HG03460 (cell line): ENCODE data around the gene CIAO1.
A peak's percentile ranks its signal among the peaks of the same experiment; 100 is the strongest.
"Not testable (repeated sequence)": the region's sequence is repeated elsewhere in the genome, so short reads cannot be mapped to it uniquely, and the experiment has no call there.

ENCODE experiments used
- ATAC-seq: cut with Tn5 transposase; IDR thresholded peaks from one replicate; pipeline ENCODE4 v1.9.1; 2021; ENCODE audit not compliant: unreplicated experiment

CIAO1 gene

DNA sequence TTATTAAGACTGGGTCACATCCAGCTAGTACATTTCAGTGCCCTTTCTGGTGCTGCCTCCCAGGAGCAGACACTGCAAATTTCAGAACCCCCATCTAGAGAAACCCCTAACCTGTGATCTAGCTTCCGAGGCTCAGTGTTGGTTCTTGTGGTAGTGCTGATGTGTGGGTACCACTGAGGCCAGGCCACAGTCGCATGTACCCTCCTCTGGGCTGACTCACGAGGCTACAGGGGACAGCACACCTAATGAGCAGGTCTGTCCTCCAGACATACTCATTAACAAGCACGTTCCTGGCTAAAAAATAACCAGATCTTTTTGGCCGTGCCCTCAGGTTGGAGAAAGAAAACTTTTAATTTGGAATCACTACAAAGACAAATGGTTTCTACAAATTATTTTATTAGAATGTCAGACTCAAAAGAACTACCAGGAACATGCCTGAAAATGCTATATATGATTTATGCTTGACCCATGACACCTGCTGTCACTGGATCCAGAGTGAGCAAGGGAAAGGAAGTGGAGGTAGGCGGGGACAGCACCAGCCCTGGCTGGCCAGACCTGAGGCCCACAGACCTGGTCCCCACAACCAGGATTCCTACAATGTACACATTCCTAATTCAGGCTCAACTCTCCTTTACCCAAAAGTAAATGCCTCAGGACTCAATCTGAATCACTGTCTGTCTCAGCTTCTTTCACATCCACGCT, 8.5 kb downstream of the CIAO1 start:
- ATAC-seq = no peak

DNA sequence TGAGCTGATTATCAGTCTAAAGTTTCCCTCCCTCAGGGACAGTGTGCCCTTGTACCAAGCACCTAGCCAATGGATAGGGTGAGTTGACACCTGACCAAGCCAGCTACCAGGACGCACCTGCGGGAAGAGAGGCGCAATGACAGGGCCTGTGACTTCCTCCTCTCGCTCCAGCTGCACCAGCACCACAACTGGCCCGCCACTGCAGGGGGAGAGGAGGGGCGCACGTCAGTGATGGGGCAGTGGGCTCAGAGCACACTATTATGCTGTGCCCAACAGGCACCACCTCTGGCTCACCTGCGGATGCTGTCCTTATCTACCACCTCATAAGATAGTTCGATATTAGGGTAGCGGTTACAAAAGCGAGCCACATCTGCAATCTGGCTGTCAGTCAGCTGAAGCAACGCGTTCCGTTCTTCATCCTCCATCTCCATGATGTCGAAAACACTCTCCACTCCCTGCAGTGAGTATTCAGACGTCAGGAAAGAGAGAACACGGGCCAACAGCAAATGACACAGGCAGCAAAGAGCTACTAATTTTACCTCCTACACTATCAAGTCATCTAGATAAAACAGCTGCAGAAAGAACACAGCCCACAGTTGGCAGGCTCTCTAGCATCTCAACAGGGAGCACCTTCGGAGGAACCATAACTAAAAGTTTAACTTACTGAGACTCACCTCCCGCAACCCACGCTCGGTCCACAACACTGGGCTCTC, 10.9 kb downstream of the CIAO1 start:
- no peak for ATAC-seq

DNA sequence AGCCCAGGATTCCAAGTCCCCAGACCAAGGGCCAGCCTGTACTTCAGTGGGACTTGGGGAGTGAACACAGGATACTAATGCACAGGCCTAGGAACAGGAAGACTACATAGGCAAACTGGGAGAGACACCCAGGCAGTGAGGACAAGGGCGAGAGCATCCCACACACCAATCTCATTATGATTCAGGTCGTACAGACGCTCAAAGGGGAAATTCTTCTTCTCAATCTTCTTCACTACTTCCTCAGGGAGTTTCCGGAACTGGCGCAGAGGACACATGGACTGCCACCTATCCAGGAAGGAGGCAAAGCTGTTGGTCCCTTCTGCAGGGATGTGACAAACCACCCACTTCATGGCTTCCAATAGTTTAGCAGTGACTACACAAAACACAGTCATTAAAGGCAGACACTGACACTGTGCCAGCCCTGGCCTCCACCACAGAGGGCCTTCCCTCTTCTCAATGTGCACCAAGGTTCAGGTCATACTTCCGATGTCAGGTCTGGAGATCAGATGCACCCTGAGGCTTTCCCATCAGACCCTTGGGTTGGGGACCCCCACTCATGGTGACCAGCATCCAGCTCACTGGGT, 21.3 kb downstream of the CIAO1 start:
- no peak for ATAC-seq

DNA sequence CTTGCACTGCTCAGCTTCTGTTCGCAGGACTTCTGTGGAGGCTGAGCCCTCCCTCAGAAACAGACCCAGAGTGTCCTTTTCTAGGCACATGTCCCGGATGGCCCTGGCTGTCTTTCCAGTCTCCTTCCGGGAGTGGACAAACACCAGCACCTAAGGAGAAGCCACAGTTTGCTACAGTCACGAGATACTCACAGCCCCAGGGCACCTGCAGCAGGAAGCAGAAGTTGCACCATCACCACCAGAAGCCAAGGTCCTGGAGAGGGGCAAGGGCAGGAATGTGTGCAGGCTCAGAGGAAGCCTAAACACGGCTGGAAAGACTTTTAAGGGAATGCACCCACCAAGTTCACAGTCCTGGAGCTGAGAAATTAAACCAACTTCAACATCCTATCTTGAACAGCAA, 25.7 kb downstream of the CIAO1 start:
- no peak for ATAC-seq

DNA sequence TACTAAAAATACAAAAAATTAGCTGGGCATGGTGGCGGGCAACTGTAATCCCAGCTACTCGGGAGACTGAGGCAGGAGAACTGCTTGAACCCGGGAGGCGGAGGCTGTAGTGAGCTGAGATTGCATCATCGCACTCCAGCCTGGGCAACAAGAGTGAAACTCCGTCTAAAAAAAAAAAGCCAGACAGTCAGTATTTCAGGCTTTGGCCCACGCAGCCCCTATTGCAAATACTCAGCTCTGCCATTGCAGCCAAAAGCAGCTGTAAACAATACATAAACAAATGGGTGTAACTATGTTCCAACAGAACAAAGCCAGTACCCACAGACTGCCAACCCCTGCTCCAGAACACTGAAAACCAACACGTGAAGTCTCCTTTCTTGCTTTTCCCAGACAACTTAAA, 28.2 kb downstream of the CIAO1 start:
- not testable (repeated sequence) for ATAC-seq

DNA sequence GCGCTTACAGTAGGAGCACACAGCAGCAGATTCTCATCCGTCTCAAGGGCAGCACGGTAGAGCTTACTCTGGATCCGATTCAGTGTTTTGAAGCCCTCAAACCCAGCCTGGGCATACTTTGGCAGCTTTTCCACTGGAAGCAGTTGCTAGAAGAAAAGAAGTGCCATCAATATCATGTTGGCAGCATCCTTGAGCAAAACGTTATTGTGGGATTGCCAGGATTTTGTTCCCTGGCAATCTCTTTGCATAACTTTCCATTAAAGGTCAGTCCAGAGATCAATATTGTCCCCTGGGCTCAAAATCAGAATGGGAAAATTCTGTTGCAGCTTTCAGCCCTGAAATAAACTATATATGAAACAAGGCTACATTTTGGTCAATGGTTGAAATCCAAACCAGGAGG, 30.9 kb downstream of the CIAO1 start:
- ATAC-seq = no peak

DNA sequence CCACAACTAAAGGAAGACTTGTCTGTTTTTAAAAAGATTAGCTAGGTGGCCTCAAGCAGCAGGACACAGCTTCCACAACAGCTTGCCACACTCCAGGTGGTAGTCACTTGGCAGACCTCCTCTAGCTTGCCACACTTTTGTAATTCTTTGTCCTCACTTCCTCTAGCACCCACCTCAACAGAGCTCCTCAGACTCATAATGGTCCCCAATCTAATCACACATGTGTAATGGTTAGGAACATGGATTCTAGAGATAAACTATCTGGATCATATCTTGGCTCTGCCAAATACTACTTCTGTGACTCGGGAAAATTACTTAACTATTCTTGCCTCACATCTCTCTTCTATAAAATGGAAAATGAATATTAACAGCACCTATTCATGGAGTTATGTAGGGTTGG, 35.8 kb downstream of the CIAO1 start:
- no peak for ATAC-seq

DNA sequence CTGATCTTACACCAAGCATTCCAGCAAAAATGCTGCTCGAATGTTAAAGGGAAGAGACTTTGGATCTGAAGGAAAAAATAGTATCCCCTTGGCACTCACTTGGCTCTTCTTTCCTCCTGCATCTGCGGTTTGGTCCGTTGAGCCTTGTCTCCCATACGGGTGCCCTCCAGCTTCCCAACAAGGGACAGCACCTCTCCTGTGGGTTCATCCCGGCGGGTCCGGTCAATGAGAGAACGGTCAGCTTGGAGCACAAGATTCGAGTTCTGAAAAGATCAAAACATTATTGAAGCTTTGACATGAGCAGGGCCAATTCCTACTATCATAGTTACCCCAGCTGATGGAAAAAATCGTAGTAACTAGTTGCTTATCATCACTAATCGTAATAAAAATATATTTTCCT, 38.6 kb downstream of the CIAO1 start:
- no peak for ATAC-seq

DNA sequence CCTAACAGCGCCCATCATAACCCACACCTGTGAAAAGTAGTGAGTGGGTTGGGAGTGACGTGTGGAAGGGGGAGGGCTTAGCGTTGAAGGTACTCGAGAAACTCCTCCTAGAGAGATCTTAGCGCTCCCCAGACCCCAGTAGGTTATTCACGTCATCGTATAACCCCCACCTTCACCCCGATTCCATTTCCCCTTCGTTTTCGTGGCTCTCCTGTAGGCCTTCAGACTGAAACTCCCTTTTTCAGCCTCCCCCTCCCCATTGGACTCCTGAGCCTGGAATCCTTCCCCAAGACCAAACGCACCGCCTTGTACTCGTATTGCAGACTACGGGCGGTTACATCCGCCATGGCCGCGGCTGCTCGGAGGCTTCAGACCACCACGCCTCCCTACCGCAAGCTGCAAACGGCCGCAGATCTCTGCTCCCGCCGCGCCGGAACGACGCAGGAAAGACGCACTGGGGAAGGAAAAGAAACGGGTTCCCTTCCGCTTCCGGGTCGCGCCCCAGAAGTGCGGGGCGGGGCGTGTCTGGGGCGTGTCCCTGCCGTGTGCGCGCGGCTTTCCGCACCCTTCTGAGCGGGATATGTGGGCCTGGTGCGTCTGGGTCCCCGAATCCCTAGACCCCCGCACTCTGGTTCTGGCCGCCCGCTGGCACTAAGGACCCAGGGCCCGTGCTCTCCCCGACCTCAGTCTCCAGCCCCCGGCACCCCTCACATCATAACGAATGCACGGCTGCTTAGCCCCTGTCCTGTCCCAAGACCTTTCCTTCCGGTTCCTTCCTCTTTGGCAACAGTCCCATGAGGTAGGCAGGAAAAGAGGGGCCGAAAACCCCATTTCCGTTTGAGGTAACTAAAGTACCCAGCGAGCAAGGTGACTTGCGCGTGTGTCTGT, 39.3 kb downstream of the CIAO1 start, which contains the start of gene SNRNP200:
Gene SNRNP200 (minus strand): TSS at position 456 of the 888 bp plus-strand sequence. CDS start 109 bp downstream, at position 347.
- peak; percentile 93 for ATAC-seq

DNA sequence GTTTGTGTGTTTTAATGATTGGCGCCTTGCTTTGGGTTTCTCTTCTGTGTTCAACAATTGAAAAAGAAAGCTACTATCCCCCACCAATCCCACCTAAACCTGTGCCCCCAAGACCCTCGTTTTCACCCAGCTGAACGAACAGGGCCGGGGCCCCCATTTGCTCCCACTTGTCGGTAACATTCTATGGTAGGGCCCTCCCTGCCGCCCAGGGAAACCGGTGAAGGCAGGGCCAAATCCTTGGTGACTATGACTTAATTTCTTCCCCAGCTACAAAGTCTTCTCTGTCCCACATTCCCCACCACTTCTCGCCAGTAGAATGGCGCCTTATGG, 39.9 kb downstream of the CIAO1 start:
- ATAC-seq = no peak

DNA sequence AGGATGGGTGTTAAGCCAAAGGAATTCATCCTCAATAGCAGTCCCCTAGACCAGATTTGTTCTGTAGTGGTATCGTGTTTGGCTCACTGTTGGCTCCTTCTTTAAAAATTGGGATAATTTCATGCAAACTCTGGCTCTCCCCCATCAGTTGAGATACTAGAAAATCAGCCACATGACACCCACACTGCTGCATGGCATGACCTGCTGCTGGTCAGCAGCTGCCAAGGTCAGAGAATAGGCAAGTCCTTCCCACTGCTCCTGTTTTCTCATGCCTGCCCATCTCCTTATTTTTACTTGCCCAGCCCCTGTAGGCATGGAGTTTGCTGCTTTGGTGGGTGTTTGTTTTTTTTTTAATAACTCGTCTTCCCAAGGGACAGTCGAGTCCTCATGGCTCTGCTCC, 40.3 kb downstream of the CIAO1 start:
- ATAC-seq = no peak

DNA sequence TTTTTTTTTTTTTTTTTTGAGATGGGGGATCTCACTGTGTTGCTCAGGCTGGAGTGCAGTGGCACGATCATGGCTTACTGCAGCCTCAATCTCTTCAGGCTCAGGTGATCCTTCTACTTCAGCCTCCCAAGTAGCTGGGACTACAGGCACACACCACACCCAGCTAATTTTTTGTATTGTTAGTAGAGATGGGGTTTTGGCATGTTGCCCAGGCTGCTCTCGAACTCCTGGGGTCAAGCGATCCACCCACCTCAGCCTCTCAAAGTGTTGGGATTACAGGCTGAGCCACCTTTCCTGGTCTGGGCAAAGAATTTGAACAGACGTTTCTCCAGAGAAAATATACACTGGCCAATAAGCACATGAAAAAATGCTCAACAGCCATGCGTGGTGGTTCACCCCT, 42.2 kb downstream of the CIAO1 start:
- no peak for ATAC-seq

DNA sequence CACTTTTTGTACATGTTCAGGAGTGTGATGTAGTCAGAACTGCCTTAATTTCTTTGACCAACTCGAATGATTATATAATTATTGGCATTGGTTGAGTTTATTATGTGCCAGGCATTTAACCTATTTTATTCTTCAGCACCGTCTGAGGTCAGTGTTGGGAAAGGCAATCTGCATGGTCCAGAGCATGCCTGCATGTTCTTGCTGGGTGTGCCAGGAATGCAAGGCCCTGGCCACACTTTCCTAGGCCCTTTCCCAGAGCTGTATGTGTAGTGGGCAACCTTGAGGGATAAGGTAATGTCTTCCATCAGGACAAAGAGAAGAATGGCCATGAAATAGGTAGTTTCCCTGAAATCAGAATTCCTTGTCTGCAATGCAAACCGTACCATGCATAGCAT, 49.0 kb downstream of the CIAO1 start:
- no peak for ATAC-seq

DNA sequence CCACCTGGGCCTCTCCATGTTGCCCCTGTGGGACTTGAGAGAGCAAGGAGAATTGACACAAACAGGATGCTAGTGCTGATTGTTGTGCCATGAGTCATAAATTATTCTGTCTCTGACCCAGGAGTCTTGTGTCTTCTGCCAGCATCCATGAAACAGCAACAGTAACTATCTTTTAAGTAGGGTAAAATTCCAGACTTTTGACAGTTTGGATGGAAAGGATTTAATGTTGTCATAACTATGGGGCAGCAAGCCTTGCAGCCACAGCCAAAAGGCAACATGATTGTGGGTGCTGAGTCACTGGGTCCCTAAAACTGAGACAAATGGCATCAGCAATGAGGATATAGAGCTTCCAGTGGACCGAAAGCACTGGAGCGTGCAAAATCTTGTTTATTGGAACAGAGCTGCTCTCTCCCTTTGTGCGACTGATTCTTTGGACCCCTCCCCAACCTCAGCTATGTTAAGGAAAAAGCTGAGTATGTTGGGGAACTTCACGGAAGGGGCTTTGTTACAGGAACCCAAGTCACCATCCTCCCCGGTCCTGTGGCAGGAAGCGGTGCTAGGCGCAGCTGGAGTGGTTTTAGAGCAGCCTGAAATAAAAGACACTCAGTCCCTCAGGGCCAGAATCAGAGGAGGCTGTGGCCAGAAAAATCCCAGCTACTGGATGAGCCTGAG, 49.5 kb downstream of the CIAO1 start:
- ATAC-seq = no peak

DNA sequence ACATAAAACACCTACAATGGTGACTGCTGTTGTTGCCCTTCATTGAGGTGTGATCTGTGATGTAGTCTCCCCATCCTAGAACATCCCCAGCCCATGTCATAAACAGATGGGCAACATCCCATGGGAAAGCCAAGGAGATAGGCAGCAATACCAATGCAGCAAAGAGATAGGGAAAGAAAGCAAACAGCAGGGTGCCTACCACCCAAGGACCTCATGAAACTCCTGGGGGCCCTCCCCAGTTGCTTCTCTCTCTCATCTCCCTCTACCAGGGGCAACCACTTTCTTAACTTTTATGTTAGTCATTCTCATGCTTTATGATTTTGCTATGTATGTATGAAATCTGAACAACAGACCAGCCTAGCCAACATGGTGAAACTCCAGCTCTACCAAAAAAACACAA, 51.0 kb downstream of the CIAO1 start:
- no peak for ATAC-seq

DNA sequence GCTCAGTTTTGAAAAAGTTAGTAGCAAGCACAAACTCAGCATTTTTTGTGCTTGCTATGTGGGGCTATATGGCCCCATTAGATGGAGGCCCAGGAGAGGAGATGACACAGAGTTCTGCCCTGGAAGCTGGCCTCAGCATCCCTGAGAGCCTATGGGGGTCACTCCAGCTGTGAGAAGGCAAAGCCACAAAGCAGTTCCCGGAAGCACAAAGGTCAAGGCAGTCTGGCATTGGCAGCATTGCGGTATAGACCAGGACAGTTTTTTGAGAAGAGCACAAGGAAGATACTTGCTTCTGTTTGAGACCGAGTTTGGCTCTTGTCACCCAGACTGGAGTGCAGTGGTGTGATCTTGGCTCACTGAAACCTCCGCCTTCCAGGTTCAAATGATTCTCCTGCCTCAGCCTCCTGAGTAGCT, 51.6 kb downstream of the CIAO1 start:
- ATAC-seq = no peak

DNA sequence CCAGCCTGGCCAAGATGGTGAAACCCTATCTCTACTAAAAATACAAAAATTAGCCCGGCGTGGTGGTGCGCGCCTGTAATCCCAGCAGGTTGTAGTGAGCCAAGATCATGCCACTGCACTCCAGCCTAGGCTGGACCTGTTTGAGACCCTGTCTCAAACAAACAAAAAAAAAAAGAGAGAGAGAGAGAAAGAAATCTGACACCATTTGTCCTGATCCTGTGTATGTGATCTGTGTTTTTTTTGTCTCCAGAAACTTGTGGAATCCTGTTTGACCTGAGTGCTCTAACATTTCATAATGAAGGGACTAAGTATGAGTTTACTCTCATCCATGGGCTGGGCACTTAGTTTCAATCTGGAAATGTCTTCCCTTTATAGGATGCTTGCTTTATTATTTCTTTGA, 52.7 kb downstream of the CIAO1 start:
- no peak for ATAC-seq

DNA sequence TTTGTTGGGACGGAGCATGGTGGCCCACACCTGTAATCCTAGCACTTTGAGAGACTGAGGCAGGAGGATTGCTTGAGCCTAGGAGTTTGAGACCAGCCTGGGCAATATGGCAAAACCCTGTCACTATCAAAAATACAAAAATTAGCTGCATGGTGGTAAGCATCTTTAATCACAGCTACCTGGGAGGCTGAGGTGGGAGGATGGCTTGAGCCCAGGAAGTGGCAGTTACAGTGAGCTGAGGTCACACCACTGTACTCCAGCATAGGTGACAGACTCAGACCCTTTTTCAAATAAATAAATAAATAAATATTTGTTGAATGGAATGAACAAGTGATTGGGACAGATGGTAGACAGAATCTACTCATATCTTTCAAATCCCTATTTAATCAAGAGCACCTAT, 53.4 kb downstream of the CIAO1 start:
- no peak for ATAC-seq

DNA sequence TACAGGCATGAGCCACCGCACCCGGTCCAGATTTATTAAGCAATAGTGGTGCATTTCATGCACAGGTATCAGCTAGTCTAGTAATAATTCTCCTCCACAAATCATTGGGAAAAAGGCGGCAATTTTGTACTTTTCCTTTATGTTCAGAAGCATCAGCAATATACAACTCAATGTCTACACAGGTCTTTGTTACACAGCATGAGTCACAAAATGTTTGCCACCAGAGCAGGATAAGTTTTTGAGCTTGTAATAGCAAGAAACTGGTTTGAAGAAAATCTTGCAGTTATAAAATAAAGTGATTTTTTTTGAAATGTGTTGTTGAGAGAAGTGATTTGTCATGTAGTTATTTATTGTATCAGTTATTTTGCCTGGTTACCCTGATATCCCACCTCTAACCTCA, 54.3 kb downstream of the CIAO1 start:
- no peak for ATAC-seq

DNA sequence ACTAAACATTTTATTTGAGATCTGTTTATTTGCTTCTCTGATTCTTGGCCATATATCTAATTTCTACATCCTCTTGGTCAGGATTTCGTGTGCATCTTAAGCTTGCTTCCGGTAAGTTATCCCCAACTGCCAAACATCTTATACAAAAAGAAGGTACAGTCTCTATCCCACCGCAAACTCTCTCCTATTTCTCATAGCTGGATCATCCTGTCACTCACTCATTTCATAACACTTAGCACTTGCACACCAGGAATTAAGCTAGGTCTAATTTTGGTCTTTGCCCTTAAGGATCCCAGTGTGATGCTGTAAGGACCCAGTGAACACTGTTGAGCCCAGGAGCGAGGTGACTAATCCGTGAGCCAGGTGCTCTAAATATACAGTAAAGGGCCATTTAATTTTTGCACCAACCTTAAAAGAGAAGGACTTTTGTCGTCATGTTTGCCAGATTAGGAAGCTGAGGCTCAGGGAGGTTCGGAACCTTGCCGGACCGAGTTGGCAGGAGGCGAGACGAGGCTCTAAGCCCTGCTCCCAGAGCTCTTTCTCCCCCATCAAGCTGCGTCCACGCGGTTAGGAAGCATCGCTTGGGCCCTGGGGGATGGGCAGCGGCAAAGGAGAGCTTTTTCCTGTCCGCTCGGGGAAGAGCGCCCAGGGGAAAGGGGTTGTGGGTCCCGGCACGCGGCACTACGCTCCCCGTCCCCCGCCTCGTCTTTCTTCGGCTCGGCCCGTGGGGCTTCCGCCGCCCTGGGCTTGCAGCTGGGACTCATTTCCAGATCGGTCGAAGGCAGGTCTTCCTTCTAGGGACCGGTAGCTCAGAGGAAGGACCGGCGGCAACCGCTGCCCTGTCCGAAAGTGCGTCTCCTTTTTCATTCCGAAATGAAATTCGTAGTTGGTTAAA, 55.0 kb downstream of the CIAO1 start:
- ATAC-seq = peak; percentile 21
